Measurements from ENCODE around the gene FBXW5. TPM values are rescaled to one million over a fixed set of nuclear protein-coding genes. Genes with fewer than 3 reads are reported as not detected.

Gene FBXW5
- total RNA-seq, 1 experiment from 2014 or later = 70.5 TPM

DNA sequence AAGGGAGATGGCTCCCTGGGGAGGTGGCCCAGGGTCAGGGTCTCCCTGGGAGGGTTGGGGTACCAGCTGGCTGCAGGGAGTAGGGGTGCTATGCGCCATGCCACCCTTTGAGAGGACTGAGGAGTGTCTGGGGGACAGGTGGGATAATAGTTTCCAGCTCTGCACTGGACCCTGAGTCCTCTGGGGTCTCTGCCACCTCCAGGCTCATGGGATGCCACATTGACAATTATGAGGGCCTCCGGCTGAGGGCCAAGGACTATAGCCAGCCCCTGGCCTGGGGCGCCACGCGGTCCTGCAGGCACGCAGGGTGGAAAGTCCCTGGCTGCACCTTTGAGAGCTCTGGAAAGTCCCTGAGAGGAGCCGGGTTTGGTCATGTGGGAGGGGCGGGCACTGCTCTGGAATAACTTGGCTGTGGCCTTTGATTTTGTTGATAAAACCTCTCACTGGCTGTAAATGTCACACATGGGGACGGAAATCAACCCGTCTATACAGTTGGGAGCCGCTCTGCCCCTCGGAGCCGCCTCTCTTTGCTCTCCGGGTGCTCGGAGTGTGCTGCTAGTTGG lies 42.2 kb downstream of the FBXW5 start:
- no peaks in the 10 kb centered on the region for H3K27me3 Mint-ChIP-seq (ENCODE audit: low read depth)
- peaks cover 39% of the 10 kb centered on the region for H3K36me3 Mint-ChIP-seq
- DNase-seq (ENCODE audit: low spot score) (no peak), ATAC-seq (no peak)
- no peak overlapping the region for H3K27ac Mint-ChIP-seq
- ChIA-PET CTCF (no interaction called here), POLR2A (no interaction called here)
- TF ChIP-seq, protein P1, sequence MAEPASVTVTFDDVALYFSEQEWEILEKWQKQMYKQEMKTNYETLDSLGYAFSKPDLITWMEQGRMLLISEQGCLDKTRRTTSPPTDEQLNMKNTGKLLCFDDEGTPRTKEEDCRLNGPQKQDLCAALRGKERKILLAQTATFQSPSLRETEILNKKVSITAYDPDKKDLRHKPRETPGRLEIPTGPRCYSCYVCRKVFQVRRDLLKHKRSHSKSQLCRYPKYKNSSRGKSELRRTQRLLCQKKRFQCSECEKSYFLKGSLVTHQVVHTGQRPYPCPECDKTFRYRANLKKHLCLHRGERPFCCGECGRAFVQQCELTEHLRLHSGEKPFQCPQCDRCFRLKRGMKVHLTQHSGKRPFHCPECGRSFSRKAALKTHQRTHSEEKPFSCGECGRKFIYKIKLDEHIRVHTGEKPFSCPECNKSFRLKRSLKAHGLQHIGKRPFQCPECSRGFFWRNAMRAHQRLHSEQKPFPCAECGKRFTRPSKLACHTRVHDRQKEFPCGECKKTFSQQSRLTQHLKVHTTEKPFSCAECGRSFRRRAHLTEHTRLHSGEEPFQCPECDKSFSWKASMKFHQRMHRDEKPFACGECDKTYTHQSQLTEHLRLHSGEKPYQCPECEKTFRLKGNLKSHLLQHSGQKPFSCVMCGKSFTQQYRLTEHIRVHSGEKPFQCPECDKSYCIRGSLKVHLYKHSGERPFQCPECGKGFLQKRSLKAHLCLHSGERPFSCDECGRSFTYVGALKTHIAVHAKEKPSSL (CRISPR knock-in tag; conservative IDR thresholded peaks at IDR 0.05) = no peak
- no peak for TF ChIP-seq FOXP1 (CRISPR knock-in tag; IDR thresholded peaks at IDR 0.05; ENCODE audit: borderline replicate concordance)
- no peak for TF ChIP-seq ZNF671 (CRISPR knock-in tag; IDR thresholded peaks at IDR 0.05)
- TF ChIP-seq ZMAT4 (CRISPR knock-in tag; IDR thresholded peaks at IDR 0.05) = no peak
- TF ChIP-seq ZNF532 (CRISPR knock-in tag; IDR thresholded peaks at IDR 0.05; ENCODE audit: borderline replicate concordance) = no peak
- TF ChIP-seq ZBTB21 (CRISPR knock-in tag; IDR thresholded peaks at IDR 0.05; ENCODE audit: borderline replicate concordance) = no peak
- no peak for TF ChIP-seq NR3C1 (CRISPR knock-in tag; conservative IDR thresholded peaks at IDR 0.05; ENCODE audit: low read depth)
- TF ChIP-seq OVOL2 (CRISPR knock-in tag; IDR thresholded peaks at IDR 0.05; ENCODE audit: borderline replicate concordance) = no peak
- TF ChIP-seq NR1H2 (CRISPR knock-in tag; IDR thresholded peaks at IDR 0.05) = no peak
- TF ChIP-seq JAZF1 (CRISPR knock-in tag; IDR thresholded peaks at IDR 0.05) = no peak
- TF ChIP-seq, protein P2, sequence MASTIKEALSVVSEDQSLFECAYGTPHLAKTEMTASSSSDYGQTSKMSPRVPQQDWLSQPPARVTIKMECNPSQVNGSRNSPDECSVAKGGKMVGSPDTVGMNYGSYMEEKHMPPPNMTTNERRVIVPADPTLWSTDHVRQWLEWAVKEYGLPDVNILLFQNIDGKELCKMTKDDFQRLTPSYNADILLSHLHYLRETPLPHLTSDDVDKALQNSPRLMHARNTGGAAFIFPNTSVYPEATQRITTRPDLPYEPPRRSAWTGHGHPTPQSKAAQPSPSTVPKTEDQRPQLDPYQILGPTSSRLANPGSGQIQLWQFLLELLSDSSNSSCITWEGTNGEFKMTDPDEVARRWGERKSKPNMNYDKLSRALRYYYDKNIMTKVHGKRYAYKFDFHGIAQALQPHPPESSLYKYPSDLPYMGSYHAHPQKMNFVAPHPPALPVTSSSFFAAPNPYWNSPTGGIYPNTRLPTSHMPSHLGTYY (CRISPR knock-in tag; IDR thresholded peaks at IDR 0.05) = no peak
- TF ChIP-seq ZNF396 (CRISPR knock-in tag; IDR thresholded peaks at IDR 0.05; ENCODE audit: borderline replicate concordance) = no peak
- H3K9me3 Mint-ChIP-seq = no peaks in the 10 kb centered on the region
- H3K4me1 Mint-ChIP-seq = no peaks in the 10 kb centered on the region
- H3K4me3 Mint-ChIP-seq = no peak overlapping the region

DNA sequence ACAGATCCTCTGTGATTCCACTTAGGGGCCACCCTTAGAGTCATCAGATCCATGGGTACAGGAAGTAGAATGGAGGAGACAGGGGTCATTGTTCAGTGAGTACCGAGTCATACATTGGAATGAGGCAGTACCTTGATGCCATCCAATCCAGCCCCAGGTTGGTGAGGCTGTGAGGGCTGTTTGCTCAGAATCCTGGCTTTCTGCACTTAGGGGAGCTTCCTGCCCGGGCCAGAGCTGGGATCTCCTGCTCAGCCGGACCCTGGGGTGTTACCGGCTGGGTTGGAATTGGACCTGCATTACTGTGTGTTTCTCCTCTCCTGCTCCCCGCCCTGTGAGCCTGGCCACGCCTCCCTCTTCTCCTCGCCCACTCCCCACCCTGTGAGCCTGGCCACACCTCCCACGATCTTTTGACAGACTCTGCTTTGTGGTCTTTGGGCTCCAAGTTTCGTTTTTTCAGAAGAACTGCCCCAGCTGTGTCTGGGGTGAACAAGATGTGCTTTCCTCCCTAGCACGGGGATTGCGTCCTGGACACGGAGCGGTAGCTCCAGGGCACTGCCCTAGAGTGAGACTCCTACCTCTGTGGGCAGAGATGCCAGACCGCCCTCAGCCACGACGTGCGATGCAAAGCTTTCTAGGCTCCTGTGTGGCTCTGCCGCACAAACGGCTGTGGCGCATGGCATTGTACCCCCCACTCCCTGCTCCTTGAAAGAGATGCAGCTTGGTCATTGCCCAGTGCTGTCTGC lies 42.9 kb downstream of the FBXW5 start:
- CTCF ChIA-PET = interaction anchor here (0.5 kb wide), 1 partner anchor 102 kb away, joined by 3 read pairs; no protein-coding TSS in a partner anchor
- H3K27me3 Mint-ChIP-seq (ENCODE audit: low read depth) = no peaks in the 10 kb centered on the region
- H3K36me3 Mint-ChIP-seq = peaks cover 37% of the 10 kb centered on the region
- no peak overlapping the region for H3K4me3 Mint-ChIP-seq
- ATAC-seq = peak; percentile 28; the same call in 1 of the 2 replicates
- POLR2A ChIA-PET = no interaction called here
- H3K9me3 Mint-ChIP-seq = no peaks in the 10 kb centered on the region
- no peak for DNase-seq (ENCODE audit: low spot score)
- H3K4me1 Mint-ChIP-seq = no peaks in the 10 kb centered on the region
- H3K27ac Mint-ChIP-seq = 0 out of 2 replicates have a peak overlapping the region, but pooled peaks have one; percentile 41
- TF ChIP-seq NR1H2 (CRISPR knock-in tag; IDR thresholded peaks at IDR 0.05) = no peak
- TF ChIP-seq ZNF532 (CRISPR knock-in tag; IDR thresholded peaks at IDR 0.05; ENCODE audit: borderline replicate concordance) = no peak
- no peak for TF ChIP-seq GABPB1 (CRISPR knock-in tag; IDR thresholded peaks at IDR 0.05)
- TF ChIP-seq FOXP1 (CRISPR knock-in tag; IDR thresholded peaks at IDR 0.05; ENCODE audit: borderline replicate concordance) = no peak
- TF ChIP-seq ZNF281 (CRISPR knock-in tag; IDR thresholded peaks at IDR 0.05) = no peak

Data from WTC11 (cell line).